Effector CD4-positive, alpha-beta T cell (primary cell): ENCODE measurements around the gene STK33.
"Not testable (repeated sequence)": the region's sequence is repeated elsewhere in the genome, so short reads cannot be mapped to it uniquely, and the experiment has no call there.

Experiments used
- DNase-seq: peaks from one replicate; pipeline ENCODE4 v3.0.0-alpha.2; 2020

The STK33 gene

GRCh38 chr11:8533332-8533731 lies 60.7 kb downstream of the STK33 start:
- DNase-seq = no peak

- no peak for DNase-seq
These were observed 61.6 kb downstream of the STK33 start for GRCh38 chr11:8532475-8532874.

GRCh38 chr11:8531982-8532381 lies 62.0 kb downstream of the STK33 start:
- DNase-seq = no peak

- DNase-seq = no peak
These were observed 62.7 kb downstream of the STK33 start for GRCh38 chr11:8531312-8531711.

- DNase-seq = no peak
These were observed 66.1 kb downstream of the STK33 start for GRCh38 chr11:8527939-8528338.

- DNase-seq = no peak
These were observed 70.6 kb downstream of the STK33 start for GRCh38 chr11:8523396-8523795.

GRCh38 chr11:8512547-8512946 lies 81.5 kb downstream of the STK33 start:
- no peak for DNase-seq

GRCh38 chr11:8503910-8504364 lies 90.1 kb downstream of the STK33 start:
- DNase-seq = no peak

- no peak for DNase-seq
These were observed 92.2 kb downstream of the STK33 start for GRCh38 chr11:8501836-8502235.

GRCh38 chr11:8488395-8488794 lies 105.6 kb downstream of the STK33 start:
- no peak for DNase-seq

GRCh38 chr11:8487261-8487660 lies 106.8 kb downstream of the STK33 start:
- DNase-seq = no peak

GRCh38 chr11:8484251-8484650 lies 109.8 kb downstream of the STK33 start:
- no peak for DNase-seq

- no peak for DNase-seq
These were observed 113.2 kb downstream of the STK33 start for GRCh38 chr11:8480858-8481257.

- DNase-seq = no peak
These were observed 116.3 kb downstream of the STK33 start for GRCh38 chr11:8477680-8478079.

GRCh38 chr11:8477151-8477550 lies 116.9 kb downstream of the STK33 start:
- DNase-seq = no peak

- not testable (repeated sequence) for DNase-seq
These were observed 126.2 kb downstream of the STK33 start for GRCh38 chr11:8467806-8468205.

GRCh38 chr11:8467356-8467755 lies 126.7 kb downstream of the STK33 start:
- not testable (repeated sequence) for DNase-seq

GRCh38 chr11:8466884-8467283 lies 127.1 kb downstream of the STK33 start:
- DNase-seq = not testable (repeated sequence)

- DNase-seq = no peak
These were observed 134.2 kb downstream of the STK33 start for GRCh38 chr11:8459711-8460399.

GRCh38 chr11:8442301-8442700 lies 151.7 kb downstream of the STK33 start:
- DNase-seq = no peak

GRCh38 chr11:8440649-8441048 lies 153.4 kb downstream of the STK33 start:
- DNase-seq = no peak

- no peak for DNase-seq
These were observed 164.5 kb downstream of the STK33 start for GRCh38 chr11:8429483-8429882.

- no peak for DNase-seq
These were observed 168.0 kb downstream of the STK33 start for GRCh38 chr11:8426076-8426475.

GRCh38 chr11:8415195-8415594 lies 178.8 kb downstream of the STK33 start:
- DNase-seq = no peak
